Vagina (tissue), 2 donors: Measurements from ENCODE around the gene SLCO6A1. TPM values are rescaled to one million over a fixed set of nuclear protein-coding genes. Genes with fewer than 3 reads are reported as not detected.

Experiments used
- DNase-seq, 2 donors: peaks; one replicate each; pipeline ENCODE4 v3.0.0-alpha.2; 2017; ENCODE audit errors: extremely low spot score in 2 of 2
- H3K27ac ChIP-seq: fragments of 200-600 bp; sonication (generic); one replicate; pipeline ENCODE4 v1.5.1; 2019
- H3K27me3 ChIP-seq: fragments of 200-600 bp; sonication (generic); one replicate; pipeline ENCODE4 v1.5.1; 2019
- H3K36me3 ChIP-seq, 2 donors: fragments of 200-600 bp; sonication (generic); one replicate each; pipeline ENCODE4 v1.5.1; 2017 to 2019
- H3K4me1 ChIP-seq: fragments of 200-600 bp; sonication (generic); one replicate; pipeline ENCODE4 v1.5.1; 2019
- H3K4me3 ChIP-seq, 2 donors: fragments of 200-600 bp; sonication (generic); 1 replicate in 1 of 2; 2 replicates in 1 of 2; pipeline ENCODE4 v1.5.1; 2016 to 2019
- H3K9me3 ChIP-seq: fragments of 200-600 bp; sonication (generic); one replicate; pipeline ENCODE4 v1.5.1; 2019
- POLR2A ChIP-seq, 2 donors: fragments of 450-650 bp; IDR thresholded peaks; one replicate each; pipeline ENCODE4 v1.6.1; 2017; ENCODE audit warnings: antibody characterized with exemption in 2 of 2, mild to moderate bottlenecking in 2 of 2, moderate library complexity in 2 of 2
- POLR2AphosphoS5 ChIP-seq, 2 donors: sonication (generic); formaldehyde crosslinking; IDR thresholded peaks; one replicate each; pipeline ENCODE4 v1.9.0; 2017; ENCODE audit warnings: antibody characterized with exemption in 2 of 2, mild to moderate bottlenecking in 2 of 2, low read depth in 1 of 2; ENCODE audit not compliant: insufficient read depth in 1 of 2
- intact Hi-C: fragments of 100-400 bp; cut with DNase I; formaldehyde crosslinking; loops from one replicate; pipeline ENCODE4 v1.15.1; 2023
- total RNA-seq: library from RNA; depleted of rRNA; stranded (reverse); fragments of >200 nt; gene quantifications from one replicate; pipeline ENCODE4 v1.2.3, GENCODE V29; 2016
- TF ChIP-seq, protein P1 (sequence below), 3 experiments: fragments of 450-650 bp in 2 of 3; fragments of 200-600 bp in 1 of 3; sonication (generic) in 1 of 3; IDR thresholded peaks; one replicate each; pipeline ENCODE4 v1.5.1; 2017 to 2019; ENCODE audit warnings: antibody characterized with exemption in 3 of 3, mild to moderate bottlenecking in 2 of 3, moderate library complexity in 2 of 3

SLCO6A1 gene
- total RNA-seq = not detected

GRCh38 chr5:102498271-102499034 is at the start of gene SLCO6A1:
Gene SLCO6A1 (minus strand): TSS chr5:102499001. CDS start chr5:102498844, 157 bp downstream.
- Histone ChIP-seq H3K36me3 (no peaks in the 10 kb centered on the region), H3K4me3 (no peak within 1 kb of the TSS), H3K27ac (no peak within 1 kb of the TSS), H3K27me3 (no peaks in the 10 kb centered on the region), H3K9me3 (no peaks in the 10 kb centered on the region), H3K4me1 (no peaks in the 10 kb centered on the region)
- no peak for DNase-seq
- intact Hi-C loops = no loop called here
- TF ChIP-seq POLR2A (IDR thresholded peaks at IDR 0.05) (no peak), POLR2AphosphoS5 (IDR thresholded peaks at IDR 0.05; ENCODE audit: insufficient read depth in 1 of 2, low read depth in 1 of 2) (no peak)
- TF ChIP-seq, protein P1, sequence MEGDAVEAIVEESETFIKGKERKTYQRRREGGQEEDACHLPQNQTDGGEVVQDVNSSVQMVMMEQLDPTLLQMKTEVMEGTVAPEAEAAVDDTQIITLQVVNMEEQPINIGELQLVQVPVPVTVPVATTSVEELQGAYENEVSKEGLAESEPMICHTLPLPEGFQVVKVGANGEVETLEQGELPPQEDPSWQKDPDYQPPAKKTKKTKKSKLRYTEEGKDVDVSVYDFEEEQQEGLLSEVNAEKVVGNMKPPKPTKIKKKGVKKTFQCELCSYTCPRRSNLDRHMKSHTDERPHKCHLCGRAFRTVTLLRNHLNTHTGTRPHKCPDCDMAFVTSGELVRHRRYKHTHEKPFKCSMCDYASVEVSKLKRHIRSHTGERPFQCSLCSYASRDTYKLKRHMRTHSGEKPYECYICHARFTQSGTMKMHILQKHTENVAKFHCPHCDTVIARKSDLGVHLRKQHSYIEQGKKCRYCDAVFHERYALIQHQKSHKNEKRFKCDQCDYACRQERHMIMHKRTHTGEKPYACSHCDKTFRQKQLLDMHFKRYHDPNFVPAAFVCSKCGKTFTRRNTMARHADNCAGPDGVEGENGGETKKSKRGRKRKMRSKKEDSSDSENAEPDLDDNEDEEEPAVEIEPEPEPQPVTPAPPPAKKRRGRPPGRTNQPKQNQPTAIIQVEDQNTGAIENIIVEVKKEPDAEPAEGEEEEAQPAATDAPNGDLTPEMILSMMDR (IDR thresholded peaks at IDR 0.05) = no peak

DNA sequence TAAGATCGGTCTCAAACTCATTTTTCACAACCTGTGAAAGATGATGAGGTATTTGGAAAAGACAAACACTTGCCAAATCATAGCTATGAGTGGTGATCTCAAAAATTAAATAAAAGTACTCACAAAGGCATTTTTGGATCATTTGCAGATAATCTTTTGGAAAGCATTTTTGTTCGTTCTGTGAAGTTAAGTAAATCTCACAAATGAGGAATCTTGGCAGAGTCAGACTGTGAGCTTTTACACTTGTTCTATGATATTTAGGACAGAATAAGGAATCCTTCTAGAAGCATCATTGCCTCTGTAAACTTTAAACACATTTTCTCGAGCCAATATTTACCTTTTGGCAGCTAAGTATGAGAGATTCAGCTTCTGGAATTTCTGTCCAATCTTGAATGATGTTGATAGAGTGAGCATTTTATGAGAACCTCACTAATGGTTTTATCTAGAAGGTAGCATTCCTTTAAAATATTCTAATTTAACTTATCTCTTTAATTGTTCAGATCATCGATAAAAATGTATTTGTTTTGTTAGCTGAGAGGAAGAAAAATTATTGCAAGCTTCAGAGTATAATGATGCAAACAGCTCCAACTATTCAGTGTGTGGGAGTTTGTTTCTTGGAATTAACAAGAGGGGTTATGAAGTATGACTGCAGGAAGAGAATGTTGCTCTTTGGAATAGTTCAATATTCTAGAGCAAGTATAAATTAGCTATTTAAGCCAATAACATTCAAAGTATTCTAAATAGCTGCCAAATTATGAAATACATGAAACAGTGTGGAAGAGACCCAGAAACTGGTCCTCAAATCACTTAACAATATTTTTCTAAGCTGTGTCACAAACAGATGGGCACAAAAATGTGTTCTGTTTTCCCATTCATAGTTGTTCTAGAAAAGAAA is 48.6 kb upstream of the SLCO6A1 start:
- intact Hi-C loops = no loop called here
- no peak overlapping the region for H3K4me3 ChIP-seq
- no peaks in the 10 kb centered on the region for H3K27me3 ChIP-seq
- H3K4me1 ChIP-seq = no peaks in the 10 kb centered on the region
- no peaks in the 10 kb centered on the region for H3K36me3 ChIP-seq
- no peak for DNase-seq
- TF ChIP-seq, protein P1 (IDR thresholded peaks at IDR 0.05) = no peak
- TF ChIP-seq POLR2A (IDR thresholded peaks at IDR 0.05) = no peak
- no peak for TF ChIP-seq POLR2AphosphoS5 (IDR thresholded peaks at IDR 0.05; ENCODE audit: insufficient read depth in 1 of 2, low read depth in 1 of 2)
- H3K27ac ChIP-seq = no peak overlapping the region
- H3K9me3 ChIP-seq = no peaks in the 10 kb centered on the region

GRCh38 chr5:102545175-102545574 is 46.4 kb upstream of the SLCO6A1 start:
- no peak for DNase-seq
- no peaks in the 10 kb centered on the region for H3K9me3 ChIP-seq
- H3K27me3 ChIP-seq = no peaks in the 10 kb centered on the region
- H3K27ac ChIP-seq = no peak overlapping the region
- no peaks in the 10 kb centered on the region for H3K4me1 ChIP-seq
- no peak overlapping the region for H3K4me3 ChIP-seq
- no peak for TF ChIP-seq POLR2AphosphoS5 (IDR thresholded peaks at IDR 0.05; ENCODE audit: insufficient read depth in 1 of 2, low read depth in 1 of 2)
- TF ChIP-seq POLR2A (IDR thresholded peaks at IDR 0.05) = no peak
- TF ChIP-seq, protein P1 (IDR thresholded peaks at IDR 0.05) = no peak
- H3K36me3 ChIP-seq = no peaks in the 10 kb centered on the region
- intact Hi-C loops = no loop called here

- Histone ChIP-seq H3K36me3 (no peaks in the 10 kb centered on the region), H3K4me1 (no peaks in the 10 kb centered on the region), H3K27me3 (no peaks in the 10 kb centered on the region), H3K27ac (no peak overlapping the region), H3K4me3 (no peak overlapping the region), H3K9me3 (no peaks in the 10 kb centered on the region)
- no peak for DNase-seq
- TF ChIP-seq POLR2AphosphoS5 (IDR thresholded peaks at IDR 0.05; ENCODE audit: insufficient read depth in 1 of 2, low read depth in 1 of 2) (no peak), POLR2A (IDR thresholded peaks at IDR 0.05) (no peak)
- TF ChIP-seq, protein P1 (IDR thresholded peaks at IDR 0.05) = no peak
- intact Hi-C loops = no loop called here
Measured at GRCh38 chr5:102542057-102542456, 43.3 kb upstream of the SLCO6A1 start.
